DMS 273 (cell line): ENCODE results near the gene RAB31.
A peak's percentile ranks its signal among the peaks of the same experiment; 100 is the strongest.

Source experiments
- DNase-seq: peaks from one replicate; lab custom pipeline; 2025; ENCODE audit not compliant: unreplicated experiment; lab: John Stamatoyannopoulos, UW

Gene RAB31

DNA sequence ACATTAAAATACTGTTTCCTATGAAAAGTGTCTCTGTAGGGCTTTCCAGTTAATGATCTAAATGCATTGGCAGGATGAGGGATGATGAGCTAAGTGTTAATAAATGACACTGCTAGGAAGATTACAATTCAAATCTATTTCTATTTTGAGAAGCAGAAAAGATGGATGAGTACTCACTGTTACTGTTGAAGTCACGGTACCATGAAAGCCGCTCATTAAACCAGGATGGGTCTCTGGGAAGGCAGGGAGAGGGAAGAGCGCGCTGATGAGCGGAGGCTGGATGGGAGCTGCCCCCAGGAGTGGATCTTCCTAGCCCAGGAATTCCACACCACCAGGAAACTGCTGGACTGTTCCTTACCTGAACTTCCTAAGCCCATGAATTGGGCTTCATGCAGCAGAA lies 150.5 kb downstream of the RAB31 start:
- DNase-seq, result no peak

DNA sequence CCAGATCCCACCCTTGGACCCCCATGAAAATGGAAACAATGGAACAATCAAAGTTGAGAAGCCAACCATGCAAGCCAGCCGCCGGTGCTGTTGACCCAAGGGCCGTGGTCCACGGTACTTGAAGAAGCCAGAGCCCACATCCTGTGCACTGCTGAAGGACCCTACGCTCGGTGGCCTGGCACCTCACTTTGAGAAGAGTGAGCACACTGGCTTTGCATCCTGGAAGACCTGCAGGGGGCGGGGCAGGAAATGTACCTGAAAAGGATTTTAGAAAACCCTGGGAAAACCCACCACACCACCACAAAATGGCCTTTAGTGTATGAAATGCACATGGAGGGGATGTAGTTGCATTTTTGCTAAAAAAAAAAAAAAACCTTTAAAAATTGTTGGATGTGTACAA lies 151.1 kb downstream of the RAB31 start:
- DNase-seq, result no peak

DNA sequence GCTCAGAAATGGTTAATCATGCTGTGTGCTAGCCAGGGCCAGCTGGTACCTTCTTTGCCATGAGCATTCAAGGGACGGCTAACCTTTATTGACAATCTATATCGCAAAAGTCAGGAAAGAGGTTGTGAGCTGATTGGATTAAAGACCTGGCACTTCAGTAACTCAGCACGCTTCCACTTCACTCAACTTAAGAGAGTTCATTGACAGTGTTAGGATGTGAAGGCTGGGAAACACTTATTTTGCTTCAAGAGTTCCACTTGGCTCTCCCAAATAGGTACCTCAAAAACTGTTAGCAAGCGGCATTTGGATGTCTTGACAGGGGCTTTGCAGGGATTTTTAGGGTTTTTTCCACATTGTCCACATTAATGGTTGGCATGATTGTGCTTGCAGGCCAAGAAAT lies 152.6 kb downstream of the RAB31 start:
- DNase-seq, result no peak

DNA sequence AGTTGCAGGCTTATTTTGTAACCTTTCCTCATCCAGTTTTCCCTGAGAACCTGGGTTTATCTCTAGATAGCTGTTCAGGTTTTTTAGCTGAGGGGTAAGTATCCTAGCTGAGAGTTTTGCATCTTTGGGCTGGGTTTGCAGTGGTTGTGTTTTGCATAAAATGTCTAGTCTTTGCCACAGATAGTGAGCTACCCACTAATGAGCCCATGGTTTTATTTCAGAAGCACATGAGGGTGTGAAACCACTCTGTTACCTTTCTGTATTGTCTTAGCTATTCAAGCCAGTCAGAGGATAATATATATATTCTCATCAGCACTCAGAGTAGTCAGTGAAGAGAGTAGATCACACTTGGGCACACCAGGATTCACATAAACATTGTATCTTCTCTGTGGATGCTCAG lies 153.1 kb downstream of the RAB31 start:
- DNase-seq, result no peak

DNA sequence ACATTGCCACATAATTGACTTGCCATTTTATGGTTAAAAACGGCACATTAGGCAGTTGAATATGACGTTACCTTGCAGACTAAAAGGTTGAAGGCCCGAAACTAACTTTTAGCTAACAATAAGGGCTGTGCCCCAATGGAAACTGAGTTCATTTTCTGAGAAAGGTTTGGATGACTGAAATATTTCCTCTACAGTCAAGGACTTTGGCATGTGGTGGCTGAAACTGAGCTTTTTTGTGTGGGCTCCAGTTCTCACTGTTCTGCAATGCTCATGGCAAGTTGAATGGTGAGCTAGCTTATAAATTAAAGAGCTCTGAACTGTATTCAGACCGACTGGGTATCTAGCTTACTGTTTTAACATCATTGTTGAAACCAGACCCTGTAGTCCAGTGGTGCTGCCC lies 153.8 kb downstream of the RAB31 start:
- DNase-seq, result no peak

DNA sequence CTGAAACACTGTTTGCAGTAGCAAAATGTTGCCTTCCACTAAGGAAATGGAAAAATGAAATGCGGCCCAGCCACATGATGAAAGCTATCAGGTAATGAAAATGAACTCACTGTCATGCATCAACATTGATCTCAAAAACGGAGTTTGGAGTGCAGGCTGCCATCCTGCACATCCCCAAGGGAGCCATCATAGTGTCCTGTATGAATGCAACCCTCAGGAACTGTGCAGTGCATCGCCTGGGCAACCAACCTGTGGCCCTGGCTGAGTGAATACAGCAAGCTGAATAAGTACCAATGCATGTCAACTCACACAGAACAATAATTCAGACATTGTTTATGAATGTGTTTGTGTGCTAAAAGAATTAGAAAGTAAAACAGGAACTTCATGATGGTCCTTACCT lies 154.6 kb downstream of the RAB31 start:
- no peak for DNase-seq

DNA sequence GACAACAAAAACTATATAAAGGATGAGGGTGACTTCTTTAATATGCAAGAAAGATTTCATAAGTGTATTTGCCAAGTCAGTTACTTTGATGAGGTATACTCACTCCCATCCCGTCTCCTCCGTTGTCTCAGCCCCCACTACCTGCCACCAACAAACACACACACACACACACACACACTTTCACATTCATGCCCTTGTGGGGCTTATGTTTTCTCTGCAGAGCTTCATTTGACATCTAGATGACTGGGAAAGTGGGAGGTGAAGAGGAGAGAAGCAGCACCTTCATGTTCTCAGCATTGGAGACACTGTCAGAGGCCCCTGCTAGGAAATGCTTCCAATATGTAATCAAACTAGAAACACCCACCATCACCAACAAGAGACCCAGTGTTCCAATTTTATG lies 155.2 kb downstream of the RAB31 start:
- no peak for DNase-seq

DNA sequence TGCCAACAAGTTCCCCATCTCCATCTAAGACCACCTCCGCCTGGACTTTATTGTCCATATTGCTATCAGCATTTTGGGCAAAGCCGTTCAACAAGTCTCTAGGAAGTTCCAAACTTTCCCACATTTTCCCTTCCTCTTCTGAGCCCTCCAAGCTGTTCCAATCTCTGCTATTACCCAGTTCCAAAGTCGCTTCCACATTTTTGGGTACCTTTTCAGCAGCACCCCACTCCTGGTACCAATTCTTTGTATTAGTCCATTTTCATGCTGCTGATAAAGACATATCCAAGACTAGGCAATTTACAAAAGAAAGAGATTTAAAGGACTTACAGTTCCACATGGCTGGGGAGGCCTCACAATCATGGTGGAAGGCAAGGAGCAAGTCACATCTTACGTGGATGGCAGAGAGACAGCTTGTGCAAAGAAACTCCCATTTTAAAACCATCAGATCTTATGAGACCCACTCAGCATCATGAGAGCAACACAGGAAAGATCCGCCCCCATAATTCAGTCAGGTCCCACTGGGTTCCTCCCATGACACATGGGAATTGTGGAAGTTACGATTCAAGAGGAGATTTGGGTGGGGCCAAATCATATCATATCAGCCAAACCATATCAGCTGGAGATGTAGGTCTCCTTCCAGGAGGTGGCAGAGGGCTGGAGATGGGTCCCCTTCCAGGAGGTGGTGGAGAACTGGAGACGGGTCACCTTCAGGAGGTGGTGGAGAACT lies 157.8 kb downstream of the RAB31 start:
- no peak for DNase-seq

DNA sequence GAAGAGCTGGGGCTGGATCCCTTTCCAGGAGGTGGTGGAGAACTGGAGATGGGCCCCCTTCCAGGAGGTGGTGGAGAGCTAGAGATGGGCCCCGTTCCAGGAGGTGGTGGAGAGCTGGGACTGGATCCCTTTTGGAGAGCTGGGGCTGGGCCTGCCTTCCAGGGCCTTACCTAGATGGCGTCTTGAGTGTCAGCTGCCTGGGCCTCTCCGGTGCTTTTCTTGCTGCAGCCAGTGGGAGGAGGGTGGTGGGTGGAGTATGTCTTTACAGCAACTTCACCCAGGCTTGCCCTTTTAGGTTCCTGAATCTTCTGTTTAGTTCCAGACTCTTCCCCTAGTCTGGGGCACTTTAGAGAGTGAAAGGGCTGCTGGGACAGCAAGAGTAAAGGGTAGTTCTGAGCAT lies 158.5 kb downstream of the RAB31 start:
- DNase-seq, result no peak

DNA sequence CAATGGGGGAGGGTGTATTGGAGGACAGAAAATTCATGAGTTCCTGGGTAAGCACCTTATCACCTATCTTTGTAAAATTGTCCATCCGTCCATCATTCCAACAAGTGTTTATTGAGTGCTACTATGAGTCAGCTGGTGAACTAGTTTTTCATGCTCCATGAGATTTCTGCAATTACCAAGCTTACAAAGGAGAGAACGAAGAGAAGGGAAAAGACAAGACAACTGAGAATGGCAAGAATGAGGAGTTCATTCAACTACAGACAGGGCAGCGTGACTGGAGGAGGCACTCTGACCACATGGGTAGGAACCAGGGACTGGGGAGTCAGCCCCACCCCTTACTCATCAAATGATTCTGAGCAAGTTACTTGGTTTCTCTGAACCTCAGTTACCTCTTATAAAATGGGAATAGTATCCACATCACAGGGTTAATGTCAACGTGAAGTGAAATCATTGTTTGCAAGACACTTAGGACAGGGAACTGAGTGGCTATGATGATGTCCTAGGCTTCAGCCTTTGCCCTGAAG lies 159.0 kb downstream of the RAB31 start:
- no peak for DNase-seq

DNA sequence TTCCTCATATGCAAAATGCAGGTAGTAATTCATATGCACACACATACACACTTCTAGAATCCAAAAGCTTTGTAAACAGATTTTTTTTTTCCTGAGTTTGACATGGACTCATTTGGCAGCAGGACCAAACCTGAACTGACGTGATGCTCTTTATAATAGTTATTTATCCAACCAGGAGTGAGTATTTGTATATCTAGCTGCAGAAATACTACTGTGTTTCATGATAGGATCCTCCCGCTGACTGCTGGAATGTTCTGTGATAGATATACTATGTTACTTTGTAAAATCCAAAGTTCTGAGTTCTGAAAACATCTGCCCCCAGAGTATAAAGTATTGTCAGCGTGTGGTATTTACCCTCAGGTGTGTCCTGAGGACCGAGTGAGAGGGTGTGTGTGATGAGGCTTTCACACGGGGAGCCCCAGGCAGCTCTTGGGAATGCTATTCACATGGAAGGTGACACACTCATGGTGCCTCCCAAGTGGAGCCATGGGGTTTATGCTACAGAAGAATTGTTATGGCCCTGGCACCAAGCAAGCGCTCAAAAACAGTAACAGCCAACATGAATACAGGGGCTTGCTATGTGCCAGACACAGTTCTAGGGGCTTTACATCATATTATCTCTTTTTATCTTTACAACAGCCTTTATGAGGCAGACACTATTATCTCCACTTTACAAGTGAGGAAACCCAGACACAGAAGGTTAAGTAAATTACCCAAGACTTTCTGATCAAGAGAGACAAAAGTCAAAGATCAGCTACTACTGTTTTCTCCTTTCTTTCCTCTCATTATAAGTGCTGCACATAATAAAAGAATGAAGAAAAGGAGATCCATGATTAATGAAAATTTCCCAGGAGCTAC lies 161.0 kb downstream of the RAB31 start:
- no peak for DNase-seq

DNA sequence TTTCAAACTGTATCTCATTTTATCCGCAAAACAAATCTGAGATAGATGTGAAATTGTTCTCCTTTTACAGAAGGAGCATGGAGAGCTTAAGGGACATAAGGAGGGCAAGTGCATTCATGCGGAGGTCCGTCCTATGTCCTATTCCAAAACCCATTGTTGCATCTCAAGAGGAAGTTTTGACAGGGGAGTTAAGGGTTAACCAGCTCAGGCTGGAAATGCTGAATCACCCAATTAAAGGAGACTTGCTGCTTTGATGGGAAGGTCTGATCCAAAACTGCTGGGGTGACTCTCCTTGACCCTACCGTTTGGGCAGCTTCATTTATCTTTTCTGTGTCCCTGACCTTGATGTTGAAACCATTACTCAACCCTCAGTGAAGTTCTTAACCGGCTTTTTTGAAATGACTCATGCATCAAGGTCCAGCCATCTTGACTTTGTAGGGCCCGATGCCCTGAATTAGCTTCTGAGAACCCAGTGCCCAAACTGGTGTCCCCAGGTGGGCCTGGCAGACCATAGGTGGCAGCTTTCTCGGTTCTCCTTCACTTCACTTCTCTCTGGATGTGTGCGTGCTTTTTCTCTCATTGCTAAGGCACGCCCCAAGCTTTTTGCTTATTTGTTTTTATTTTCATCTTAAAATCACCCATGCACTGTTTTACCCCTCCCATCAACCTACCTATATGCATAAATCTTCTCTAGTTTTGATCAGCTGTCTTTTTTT lies 161.8 kb downstream of the RAB31 start:
- no peak for DNase-seq

DNA sequence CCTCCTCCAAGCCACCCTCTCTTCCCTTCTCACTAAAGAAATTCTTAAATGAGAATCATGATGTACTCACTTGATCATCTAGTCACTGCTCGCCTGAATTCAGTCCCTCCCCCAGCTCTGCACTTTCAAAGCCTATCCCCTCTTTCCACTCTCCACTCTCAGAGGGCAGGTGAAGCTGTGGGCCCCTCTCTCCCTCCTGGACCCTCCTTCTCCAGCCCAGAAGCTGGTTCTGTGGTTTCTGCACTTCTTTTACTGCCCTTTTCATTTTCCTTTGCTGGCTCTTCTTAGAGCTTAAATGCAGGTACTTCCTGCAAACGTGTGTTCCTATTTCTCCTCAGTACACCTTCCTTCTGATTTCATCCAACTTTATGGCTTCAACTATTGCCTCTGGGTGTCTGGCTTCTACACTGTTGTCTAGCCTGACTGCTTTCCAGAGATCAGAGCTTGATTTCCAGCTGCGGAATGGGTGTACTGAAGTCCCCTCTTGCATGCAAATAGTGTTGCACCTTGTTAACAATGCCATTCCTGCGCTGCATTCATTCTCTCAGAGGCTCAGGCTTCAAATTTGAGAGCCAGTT lies 162.4 kb downstream of the RAB31 start:
- DNase-seq, result no peak

DNA sequence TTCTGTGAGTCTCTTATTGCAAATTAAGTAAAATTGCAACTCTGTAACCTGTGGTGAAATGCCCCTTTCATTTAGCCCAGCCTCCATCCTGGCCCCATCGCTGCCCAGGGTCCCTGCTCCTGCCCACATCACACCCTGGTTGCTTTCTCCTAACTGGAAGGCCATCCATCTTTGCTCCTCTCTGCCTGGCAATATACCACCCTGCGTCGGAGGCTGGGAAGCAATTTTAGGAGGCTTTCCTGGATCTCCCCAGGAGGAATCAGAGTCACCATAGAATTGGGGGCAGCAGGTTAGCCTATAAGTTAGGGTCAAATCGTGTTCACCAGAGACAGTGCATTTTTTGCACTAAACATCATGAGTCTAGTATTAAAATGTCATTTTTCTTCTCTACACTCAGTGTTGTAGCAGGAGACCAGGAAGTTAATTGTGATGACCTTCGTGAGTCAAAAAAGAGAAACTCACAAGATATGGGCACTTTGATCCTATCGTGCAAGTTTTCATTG lies 163.2 kb downstream of the RAB31 start:
- no peak for DNase-seq

DNA sequence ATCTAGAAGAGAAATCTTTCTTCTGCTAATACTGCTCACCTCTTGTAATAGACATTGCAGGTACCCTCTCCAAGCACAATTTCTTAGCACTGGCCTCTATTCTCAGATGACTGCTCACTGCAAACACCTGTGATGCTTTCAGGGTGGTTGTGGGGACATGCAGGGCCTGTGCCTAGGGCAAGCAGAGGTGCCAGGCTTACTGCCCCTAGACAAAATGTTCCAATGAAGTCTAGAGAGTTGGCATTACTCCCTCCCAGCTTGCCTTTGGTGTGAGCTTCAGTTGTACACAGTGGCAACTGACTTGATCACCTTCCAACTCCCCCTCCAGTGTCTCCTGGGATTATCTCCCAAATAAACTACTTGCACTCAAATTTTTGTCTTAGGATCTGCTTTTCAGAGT lies 164.7 kb downstream of the RAB31 start:
- no peak for DNase-seq

DNA sequence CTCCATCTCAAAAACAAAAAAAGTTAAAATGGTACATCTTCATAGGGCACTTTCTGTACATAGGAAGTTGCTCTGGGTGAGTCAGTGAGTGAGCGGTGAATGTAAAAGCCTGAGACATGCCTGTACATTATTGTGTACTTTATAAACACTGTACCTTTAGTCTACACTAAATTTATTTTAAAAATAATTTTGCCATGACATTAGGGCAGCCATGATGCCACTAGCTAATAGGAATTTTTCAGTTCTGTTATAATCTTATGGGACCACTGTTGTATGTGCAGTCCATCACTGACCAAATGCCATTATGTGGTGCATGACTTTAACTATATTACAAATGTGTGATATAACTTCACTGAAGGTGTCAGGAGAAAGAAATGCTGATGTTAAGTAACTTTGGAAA lies 166.6 kb downstream of the RAB31 start:
- DNase-seq, result no peak

DNA sequence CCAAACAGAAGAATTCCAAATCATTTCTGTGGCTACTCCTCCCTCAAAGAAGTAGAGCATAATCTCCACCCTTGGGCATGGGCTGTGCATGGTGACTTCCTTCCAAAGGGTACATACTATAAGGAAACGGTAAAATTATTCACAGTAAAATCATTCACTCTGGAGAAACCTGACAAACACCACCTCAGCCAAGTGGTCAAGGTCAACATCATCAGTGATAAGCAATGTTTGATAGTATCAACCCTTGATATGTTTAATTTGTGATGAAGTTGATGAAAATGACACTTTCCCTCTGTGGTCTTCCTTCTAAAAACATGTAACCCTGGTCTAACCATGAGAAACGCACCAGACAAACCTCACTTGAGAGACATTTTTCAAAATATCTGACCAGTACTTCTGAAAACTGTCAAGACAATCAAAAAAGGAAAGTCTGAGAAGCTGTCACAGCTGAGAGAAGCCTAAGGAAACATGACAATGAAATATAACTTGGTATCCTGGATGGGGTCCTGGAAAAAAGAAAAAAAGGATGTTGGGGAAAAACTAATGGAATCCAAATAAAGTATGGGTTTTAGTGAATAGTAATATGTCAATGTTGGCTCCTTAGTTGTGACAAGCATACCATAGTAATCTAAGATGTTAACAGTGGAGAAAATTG lies 168.2 kb downstream of the RAB31 start:
- no peak for DNase-seq

DNA sequence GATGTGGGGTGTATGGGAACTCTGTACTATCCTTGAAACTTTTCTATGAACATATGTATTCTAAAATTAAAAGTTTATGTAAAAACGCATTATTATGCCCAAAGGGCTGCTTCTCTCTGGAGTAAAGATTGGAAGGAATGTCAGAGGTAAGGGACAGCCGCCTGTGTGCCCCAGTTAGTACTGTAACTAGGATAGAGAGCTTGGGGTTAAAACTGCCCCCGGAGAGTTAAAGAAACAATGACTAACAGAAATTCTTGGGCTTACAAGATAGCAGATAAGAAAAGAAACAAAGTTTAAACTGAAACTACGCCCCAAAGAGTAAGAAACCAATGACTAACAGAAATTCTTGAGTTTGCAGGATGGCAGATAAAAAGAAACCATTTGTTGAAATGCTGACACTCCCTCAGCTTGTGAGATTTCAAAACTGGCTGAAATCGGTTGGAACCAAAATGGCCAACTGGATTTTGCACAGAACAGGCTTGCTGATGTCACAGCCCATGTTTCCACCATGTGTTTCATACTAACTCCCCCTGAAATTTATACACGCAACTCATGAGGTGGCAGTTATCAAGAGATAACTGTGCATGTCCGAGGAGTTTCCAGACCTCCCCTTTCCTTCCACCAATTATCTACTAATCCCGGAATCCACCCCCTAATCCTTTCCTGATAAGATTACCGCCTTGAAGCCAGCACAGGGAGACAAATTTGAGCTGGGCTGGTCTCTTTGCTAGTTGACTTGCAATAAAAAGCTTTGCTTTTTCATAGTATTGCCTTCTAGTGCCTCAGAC lies 169.0 kb downstream of the RAB31 start:
- DNase-seq, result peak; percentile 38

DNA sequence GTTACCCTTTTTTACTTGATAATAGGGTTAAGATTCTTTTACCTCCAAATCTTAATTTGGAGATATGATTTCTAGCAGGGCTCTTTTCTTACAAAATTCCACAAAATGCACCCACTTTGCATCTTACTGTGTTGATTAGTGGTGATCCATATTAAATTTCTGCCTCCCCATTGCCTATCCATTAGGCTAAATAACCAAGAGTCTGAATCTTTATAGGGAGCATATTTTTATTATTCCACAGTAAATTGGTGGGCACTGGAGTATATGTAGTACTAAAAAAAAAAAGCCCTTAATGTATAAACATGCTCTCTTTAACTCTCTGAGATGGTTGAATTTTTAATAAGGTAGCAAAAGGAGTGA lies 169.5 kb downstream of the RAB31 start:
- no peak for DNase-seq

DNA sequence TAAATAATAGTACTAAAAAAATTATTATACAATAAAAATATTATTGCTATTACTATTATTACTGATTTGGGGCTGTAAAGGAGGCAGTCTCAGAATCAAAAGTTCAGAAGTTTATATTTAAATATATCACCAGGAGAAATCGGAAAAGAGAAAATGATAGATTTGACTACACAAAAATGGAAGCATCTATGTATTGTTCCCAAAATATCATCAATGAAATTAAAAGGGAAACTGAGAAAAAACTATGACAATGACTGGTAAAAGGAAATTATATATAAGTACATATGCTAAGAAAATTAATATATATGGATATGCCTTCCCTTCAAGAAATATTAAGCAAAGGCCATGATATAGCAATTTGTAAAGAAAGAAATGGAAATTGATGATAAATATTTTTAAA lies 170.0 kb downstream of the RAB31 start:
- DNase-seq, result no peak
